ENCODE measurements around the gene SH2B2. TPM values are rescaled to one million over a fixed set of nuclear protein-coding genes. Genes with fewer than 3 reads are reported as not detected.
"Not testable (repeated sequence)": the region's sequence is repeated elsewhere in the genome, so short reads cannot be mapped to it uniquely, and the experiment has no call there.

Gene SH2B2
- total RNA-seq, 1 donor from 2014 or later = 4.4 TPM

DNA sequence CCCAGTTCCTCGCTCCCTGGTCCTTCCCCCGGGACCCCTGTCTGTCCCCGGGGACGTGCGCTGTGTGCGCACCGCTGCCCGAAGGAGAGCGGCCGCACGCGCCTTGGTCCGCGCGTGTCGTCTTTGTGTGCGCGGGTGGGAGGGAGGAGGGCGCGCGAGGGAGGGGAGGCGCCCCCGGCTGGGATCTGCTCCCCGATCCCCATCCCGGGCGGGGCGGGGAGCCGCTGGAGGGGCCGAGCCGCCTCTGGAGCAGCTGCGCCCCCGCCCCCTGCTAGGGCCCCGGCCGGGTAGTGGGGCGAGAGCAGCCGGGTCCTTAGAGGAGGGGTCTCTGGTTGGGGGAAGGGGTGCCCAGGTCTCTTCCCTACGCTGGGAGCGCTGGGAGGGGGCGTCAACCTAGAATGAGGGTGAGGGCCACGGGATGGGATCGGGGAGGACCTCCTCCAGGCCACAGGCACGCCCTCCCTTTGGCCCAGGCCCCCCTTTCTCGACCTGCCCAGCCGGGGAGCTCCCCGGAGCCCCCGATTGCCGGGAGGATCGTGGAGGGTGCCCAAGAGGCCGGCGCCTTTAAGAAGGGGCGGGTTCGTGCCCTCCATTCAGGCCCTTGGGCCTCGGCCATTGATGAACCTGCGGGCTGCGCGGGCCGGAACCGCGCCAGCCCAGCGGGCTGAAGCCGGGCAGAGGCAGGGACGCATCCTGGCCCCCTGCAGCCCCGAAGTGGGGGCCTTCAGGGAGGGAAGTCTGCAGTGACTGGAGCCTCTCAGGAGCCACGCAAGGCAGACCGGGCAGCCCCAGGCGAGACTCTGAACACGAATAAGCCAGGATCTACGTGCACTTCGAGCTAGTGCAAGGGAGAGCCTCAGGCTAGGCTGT lies 678 bp downstream of the SH2B2 start:
- DNase-seq = peak; percentile 28

DNA sequence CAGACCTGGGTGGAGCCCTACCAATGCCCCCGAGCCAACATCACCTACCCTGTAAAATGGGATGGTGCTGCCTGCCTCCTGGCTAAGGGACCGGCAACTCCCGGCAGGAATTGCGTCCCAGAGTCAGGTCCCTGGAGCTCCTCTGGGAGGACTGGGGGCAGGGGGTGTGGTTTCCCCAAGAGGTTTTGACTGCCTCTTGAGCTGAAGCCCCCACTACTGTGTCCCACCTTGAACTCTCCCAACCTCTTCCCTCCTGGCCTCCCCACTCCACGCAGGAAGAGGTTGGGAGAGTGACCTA lies 1.3 kb downstream of the SH2B2 start:
- no peak for DNase-seq

DNA sequence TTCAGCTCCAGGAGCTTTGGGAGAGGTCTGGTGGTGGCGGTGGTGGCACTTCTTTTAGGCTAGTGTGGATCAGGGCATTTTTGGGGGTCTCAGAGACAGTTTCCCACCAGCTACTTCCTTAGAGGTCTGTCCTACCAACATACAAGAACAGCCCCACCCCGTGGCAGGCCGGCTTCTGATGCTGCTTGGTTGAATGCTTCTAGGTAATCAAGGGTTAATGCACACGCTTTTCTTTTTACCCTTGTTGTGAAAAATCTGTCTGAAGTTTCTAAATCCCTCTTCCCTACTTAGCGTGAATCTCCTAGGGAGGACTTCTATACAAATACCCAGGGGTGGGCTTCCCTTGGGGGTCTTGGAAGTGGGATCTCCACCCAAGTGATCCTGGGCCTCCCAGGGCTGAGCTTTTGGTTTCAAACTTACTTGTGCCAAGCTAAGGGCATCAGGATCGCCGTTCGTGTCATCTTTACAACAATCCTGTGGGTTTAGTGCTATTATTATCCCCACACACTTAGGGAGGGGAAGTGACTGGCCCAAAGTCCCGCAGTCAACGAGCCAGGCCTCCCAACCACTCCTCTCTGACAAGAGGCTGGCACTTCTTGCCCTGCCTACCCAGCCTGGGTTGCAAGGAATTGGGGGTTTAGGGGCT lies 1.7 kb downstream of the SH2B2 start:
- DNase-seq = peak; percentile 15

DNA sequence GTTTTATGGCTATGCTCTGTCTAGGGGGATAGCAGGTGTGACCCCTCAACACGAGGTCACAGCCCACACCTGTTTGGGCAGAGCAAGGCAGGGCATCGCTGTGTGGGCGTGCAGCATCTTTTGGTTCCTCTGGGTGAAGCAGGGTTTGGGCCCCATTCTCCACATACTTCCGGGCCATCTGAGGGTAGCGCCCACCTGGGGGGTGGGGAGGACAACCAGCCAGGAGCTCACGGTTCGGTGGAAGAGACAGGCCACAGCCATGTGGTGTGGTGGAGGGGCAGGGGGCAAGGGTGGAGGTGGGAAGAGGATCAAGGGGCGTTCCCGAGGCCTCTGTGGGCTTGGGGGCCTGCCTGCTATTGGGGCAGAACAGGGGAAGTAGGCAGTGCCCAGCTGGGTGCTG lies 2.4 kb downstream of the SH2B2 start:
- no peak for DNase-seq

DNA sequence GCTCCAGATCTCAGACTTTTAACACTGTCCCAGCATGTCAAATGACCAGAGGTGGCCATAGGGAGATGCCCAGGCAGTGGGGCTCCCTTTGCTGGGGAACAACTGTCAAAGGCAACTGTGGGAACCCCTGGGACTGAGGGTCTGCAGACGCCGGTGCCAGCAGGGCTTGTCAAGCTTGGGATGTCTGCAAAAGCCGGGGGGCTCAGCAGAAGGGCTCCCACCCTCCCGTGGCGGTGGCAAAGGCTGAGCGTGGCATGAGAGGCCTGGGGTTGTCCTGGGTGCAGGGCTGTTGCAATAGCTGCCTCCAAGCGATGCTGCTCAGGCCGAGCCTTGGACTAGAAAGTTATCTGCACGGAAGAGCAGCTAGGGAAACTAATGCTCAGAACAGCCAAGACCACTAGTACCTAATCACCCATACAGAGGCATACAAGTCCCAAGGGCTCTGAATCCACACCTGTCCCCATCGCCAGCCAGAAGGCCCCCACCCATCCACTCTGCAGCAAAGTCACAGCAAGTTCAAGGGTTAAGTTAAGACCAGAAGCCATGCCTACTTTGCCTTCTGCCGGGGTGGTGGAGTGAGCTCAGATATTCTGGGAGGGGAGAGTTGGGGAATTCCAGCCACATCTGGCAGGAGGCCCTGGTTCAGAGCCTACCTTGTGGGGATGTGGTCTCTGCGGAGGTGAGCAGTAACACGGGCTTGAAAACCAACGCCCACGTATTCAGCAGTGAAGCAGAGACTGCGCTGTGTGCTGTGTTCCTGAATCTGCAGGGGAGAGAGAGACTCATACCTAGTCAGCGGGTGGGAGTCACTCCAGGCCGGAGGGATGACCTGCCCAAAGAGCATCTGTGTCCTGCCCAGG lies 4.6 kb downstream of the SH2B2 start:
- no peak for DNase-seq

DNA sequence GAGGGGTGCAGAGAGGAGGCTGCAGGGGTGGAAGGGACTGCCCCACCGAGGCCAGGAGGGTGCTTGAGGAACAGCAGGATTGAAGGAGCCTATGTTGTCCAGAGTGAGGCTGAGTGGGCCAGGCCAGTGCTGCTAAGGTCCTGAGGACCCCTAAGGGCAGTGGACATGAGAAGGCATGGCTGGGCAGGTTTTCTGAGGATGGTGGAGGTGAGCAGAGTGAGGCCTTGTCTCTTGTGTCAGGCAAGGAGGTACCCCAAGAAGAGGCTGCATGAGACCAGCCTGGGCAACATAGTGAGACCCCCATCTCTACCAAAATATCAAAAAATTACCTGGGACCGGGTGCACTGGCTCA lies 5.2 kb downstream of the SH2B2 start:
- DNase-seq = no peak

DNA sequence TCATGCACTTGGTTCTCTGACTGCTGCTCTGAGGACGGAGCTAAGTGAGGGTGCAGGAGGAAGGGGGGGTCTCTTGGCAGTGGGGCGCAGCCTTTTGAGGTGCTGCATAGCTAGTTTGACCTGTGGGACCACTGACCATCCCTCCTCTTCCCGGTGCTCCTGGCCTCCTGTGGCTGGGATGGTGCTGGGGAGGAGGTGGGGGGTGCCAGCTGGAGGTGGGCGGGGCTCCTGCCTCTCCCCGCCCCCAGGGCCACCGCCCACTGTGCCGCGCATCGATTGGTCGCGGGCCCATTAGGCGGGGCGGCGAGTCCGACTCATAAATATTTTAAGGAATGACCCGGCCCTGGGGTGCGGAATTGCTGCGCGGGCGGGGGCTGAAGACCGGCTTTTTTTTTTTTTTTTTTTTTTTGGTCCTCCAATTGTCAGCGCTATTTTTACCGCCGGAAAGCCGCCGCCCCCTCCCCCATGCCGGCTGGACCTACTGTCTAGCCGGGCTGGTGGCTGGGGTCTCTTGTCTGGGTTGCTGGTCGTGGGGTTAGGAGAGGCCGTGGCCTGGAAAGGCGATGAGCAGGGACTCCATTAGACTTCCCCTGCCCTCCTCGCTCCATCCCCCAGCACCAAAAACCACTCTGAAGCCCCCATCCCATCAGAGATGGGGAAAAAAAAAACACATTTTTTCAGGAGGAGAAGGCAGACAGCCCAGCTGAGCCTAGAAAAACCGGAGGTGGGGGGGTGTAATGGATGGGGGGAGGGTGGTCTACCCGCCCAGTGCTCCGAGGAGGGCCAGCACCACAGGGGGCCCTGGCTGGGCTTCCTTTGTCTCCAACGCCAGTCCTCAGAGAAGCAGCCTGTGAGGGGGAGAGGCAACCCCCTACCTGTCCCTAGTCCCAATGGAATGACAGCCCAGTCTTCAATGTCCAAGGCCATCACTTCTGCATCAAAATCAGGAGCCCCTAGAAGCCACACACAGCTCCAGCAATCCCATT lies 6.4 kb downstream of the SH2B2 start:
- no peak for DNase-seq

DNA sequence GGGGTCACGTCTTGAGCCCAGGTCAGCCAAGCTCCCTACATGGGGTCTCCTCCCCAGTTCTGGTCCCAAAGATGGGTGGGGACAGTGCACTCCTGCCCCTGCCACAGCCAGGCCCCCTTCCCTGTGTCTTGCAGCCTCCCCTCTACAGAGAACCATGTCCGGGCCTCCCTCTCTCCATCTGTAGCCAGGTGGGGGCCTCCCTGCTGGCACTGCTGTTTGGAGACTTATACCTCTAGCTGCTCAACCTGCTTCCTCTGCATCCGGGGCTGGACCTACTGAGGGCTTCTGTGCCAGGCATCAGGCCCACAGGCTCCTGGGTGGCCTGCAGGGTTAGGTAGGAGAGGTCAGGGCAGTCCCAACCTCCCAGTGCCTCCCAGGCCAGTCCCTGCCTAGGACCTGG lies 7.9 kb downstream of the SH2B2 start:
- no peak for DNase-seq

DNA sequence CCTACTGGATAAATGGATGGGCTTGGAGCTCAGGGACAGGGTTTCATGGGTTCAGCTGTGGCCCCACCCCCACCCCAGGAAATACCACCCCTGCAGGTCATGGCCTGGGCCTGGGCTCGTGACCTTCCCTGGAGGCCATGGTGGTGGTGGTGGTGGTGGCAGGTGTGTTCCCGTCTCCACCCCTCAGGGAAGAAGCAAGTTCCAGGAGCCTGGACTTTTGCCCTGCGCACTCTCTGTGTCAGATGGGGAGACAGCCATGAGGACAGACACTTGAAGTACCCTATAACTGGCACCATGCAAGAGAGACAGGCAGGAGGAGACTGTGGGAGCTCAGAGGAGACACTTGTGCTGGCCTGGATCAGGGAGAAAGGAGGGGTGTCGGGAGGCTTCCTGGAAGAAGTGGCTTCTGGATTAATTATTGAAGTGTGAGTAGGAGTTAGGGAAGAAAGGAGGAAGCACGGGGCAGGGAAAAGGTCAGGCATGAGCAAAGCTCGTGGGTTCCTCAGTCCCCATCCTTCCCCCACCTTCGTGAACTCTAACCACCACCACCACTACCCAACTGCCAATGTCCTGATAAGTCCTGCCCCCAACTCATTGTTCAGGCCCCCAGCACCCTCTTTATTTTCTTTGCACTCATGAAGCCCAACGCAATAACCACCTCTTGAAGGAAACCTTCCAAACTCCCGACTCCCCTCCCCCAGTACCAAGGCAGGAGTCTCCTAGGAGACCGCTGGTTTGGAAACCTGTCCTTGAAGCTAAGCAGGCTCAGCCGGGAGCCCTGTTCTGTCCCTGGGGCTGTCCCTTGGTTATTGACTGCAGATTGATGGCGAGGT lies 8.9 kb downstream of the SH2B2 start:
- no peak for DNase-seq

DNA sequence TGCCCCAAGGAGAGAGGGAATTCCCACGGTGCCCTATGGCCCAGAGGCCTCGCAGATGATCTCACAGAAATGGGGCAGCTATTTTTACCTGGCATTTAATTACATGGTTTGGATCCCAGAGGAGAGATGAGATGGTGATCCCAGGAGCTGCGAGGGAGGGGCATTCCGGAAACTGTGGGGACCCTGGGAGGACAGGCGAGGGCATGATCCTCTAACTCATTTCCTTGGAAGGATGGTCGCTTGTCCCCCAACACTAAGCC lies 9.4 kb downstream of the SH2B2 start:
- DNase-seq = no peak

DNA sequence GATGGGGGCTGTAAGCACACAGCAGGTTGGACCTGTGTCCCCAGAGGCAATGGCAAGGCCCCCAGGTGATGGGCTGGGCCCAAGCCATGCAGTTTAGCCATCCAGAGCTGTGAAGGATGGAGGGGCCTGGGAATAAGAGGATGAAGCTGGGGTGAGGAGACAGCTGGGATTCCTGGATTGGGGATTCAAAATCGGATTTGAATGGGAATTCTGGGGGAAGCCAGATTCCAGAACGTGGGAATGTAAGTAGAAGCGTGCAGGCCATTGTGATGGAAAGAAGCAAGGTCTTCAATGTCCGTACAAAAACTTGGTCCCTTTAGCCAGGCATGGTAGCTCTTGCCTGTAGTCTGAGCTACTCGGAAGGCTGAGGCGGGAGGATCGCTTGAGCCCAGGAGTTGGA lies 9.8 kb downstream of the SH2B2 start:
- no peak for DNase-seq

DNA sequence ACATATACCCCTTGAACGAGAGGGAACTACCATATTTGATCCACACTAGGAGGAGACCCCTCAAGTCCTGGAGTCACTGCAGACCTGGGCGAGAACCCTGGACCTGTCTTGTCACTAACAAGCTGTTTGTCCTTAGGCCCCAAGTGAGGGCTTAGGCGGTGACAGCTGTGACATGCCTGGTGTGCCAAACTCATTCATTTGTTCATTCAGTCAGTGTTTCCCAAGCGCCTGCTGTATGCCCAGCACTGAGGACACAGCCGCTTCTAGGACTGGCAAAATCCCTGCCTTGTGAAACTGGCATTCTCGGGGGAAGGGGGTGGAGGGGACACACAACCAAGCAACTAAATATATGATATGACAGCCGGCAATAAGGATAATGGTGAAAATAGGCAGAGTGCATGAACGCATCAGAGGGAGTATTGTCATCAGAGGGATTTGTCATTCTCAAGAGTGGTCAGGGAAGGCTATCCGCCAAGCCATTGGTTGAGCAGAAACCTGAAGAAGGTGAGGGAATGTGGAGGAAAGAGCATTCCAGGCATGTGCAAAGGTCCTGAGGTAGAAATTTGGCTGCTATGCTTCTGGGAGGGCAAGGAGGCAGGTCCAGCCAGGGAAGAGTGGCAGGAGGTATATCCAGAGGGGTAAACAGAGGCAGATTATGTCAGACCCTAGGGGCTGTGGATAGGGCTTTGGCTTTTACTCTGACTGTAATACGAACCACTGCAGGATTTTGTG lies 11.0 kb downstream of the SH2B2 start:
- no peak for DNase-seq

DNA sequence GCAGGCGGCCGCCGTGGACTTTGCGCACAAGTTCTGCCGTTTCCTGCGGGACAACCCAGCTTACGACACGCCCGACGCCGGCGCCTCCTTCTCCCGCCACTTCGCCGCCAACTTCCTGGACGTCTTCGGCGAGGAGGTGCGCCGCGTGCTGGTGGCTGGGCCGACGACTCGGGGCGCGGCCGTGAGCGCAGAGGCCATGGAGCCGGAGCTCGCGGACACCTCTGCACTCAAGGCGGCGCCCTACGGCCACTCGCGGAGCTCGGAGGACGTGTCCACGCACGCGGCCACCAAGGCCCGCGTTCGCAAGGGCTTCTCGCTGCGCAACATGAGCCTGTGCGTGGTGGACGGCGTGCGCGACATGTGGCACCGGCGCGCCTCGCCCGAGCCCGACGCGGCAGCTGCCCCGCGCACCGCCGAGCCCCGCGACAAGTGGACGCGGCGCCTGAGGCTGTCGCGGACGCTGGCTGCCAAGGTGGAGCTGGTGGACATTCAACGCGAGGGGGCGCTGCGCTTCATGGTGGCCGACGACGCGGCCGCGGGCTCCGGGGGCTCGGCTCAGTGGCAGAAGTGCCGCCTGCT lies 14.1 kb downstream of the SH2B2 start:
- peak; percentile 51 for DNase-seq

DNA sequence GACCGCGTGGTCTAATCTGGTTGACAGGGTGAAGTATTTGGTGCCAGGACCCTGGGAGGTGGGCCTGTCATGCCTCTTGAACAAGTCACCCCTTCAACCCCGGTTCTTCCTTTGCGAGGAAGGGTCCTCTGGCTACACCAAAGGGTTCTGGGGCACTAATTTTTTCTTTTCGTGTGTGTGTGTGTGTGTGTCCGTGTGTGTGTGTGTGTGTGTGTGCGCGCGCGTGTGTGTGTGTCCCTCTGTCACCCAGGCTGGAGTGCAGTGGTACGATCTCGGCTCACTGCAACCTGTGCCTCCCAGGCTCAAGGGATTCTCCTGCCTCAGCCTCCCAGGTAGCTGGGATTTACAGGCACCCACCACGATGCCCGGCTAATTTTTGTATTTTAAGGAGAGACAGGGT lies 14.7 kb downstream of the SH2B2 start:
- DNase-seq = not testable (repeated sequence)

DNA sequence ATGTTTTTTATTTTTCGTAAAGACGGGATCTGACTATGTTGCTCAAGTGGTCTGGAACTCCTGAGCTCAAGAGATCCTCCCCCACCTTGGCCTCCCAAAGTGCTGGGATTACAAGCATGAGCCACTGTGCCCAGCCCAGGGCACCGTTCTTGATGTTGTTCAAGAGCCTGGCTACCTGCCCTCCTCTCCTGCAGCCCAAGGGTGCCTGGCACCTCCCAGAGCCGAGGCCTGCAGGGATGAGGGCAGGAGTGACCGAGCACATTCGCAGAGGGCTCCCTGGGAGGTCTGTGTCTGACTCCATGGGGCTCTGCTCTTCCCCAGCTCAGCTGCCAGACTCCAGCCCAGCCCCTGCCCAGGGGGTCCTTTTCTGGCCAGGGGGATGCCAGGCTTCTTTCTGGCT lies 15.4 kb downstream of the SH2B2 start:
- DNase-seq = no peak

DNA sequence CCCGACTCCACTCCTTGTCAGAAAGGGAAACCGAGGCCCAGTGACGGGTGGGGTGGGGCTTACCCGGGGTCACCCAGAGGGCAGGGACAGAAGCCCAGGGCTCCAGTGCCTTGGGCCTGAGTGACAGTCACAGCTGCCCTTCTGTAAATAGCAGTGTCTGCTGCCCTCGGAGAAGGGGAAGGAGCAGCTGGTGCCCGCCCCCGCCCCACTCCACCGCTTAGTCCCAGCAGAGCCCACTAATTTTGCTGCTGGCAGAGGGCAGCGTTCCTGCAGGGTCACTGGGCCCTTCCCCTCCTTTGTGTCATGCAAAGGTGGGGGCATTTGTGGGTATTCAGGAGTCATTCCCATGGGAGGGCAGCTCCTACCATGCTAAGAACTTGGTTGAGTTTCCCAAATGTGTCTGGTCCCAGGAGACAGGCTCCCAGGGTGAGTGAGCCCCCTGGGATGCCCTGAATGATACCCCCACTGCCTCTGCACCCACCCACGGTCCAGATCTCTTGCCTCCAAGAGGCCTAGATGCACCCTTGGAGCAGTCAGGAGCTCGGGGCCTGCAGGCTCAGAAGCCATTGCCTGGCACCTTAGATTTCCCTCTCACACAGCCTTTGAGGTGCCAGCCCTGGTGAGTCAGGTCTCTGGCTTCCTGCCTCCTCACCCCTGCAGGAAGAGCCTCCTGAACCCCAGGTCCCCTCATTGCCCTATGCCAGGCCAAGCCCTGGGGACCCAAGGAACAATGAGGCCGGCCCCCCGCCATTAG lies 17.2 kb downstream of the SH2B2 start:
- no peak for DNase-seq

DNA sequence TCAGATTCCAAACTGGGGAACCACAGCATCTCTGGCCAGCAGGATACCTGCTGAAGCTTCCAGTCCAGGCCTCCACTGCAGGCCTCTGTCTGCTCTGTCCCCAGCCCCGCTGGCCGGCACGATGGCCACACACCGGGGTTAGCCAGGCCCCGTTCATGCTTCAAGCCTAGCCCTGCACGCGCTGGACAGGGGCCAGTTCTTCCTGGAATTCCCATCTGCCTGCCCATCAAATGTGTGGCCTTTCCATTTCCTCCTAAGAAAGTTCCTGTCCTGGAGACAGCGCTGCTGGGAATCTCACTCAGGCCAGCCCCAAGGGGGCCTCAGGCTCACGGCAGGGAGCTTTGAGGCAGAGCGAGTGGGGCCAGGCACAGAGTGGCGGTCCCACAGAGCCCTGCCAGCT lies 18.0 kb downstream of the SH2B2 start:
- DNase-seq = peak; percentile 62

DNA sequence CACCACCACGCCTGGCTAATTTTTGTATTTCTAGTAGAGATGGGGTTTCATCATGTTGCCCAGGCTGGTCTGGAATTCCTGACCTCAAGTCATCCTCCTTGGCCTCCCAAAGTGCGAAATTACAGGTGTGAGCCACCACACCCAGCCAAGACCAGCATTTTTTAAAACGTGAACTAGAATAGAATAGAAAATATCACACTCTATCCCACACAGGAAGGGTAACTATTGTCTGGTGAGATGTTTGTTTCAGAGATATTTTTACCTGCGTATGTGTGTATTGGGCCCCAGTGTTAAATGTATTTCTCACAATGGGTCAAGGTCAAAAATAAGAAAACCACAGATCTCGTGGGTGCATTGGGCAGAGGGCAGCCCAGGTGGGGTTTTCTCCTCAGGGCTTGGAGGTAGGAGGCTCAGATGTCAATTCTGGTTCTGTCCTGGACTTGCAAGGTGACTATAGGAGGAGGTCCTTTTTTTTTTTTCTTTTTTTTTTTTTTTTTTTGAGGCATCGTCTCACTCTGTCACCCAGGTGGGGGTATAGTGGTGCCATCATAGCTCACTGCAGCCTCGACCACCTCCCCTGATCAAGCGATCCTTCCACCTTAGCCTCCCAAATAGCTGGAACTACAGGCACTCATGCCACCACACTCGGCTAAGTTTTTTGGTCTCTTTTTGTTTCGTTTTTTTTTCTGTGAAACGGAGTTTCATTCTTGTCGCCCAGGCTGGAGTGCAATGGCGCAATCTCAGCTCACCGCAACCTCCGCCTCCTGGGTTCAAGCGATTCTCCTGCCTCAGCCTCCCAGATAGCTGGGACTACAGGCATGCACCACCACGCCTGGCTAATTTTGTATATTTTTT lies 19.0 kb downstream of the SH2B2 start:
- no peak for DNase-seq

Measured in dermis blood vessel endothelial cell (primary cell).